Thyroid gland (tissue), 4 donors: ENCODE data around the gene SSX2IP.

ENCODE experiments used
- CTCF ChIP-seq, 6 experiments: fragments of 200-600 bp in 3 of 6; fragments of 450-650 bp in 3 of 6; sonication (generic) in 3 of 6; IDR thresholded peaks; one replicate each; pipeline ENCODE4 v1.5.1; 2016 to 2019; ENCODE audit warnings: antibody characterized with exemption in 6 of 6, mild to moderate bottlenecking in 2 of 6, inconsistent platforms in 1 of 6, moderate library complexity in 1 of 6
- POLR2A ChIP-seq, 2 donors: fragments of 450-650 bp; IDR thresholded peaks; one replicate each; pipeline ENCODE4 v1.6.1; 2017; ENCODE audit warnings: antibody characterized with exemption in 2 of 2, mild to moderate bottlenecking in 2 of 2, moderate library complexity in 1 of 2

DNA sequence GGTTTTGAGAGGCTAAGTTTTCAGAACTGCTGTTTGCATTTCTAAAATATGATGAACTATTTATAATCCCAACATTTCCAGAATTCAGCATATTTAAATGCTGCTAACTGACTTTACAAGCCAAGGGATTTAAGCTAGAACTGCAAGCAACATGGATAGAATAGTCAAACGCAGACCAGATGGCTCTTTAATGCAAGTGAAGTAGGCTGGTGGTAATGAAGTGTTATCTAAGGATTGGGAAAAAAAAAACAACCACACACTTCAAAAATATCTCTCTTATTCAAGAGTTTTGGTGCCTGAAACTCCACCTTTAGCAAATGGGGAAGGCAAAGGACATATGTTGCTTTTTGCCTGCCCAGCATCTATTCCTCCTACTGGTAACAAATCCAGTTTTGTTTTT, 20.9 kb upstream of the SSX2IP start:
- TF ChIP-seq CTCF (IDR thresholded peaks at IDR 0.05) (no peak), POLR2A (IDR thresholded peaks at IDR 0.05) (no peak)
